Activated naive CD8-positive, alpha-beta T cell treated with anti-CD3 and anti-CD28 coated beads, Interleukin-2, amount 10 ng/mL, durations not matched to agents 7 days and 5 days (primary cell): ENCODE measurements around the gene DOCK11. TPM values are rescaled to one million over a fixed set of nuclear protein-coding genes. Genes with fewer than 3 reads are reported as not detected.
A peak's percentile ranks its signal among the peaks of the same experiment; 100 is the strongest.

Source experiments
- ATAC-seq: fragments of 150-1000 bp; cut with Tn5 transposase; one replicate; pipeline ENCODE4 v1.10.0; 2021; ENCODE audit warnings: low read depth, moderate library complexity
- POLR2A ChIA-PET: fragments of 350-600 bp; sonication (Branson Sonifier 250); formaldehyde crosslinking; loops from one replicate; lab custom pipeline; 2021; ENCODE audit warnings: antibody characterized with exemption; lab: Charles Lee
- DNase-seq: peaks from one replicate; pipeline ENCODE4 v3.0.0; 2021
- H3K27ac Mint-ChIP-seq: one replicate; pipeline ENCODE4 v1.8.0; 2022; ENCODE audit warnings: mild to moderate bottlenecking, mixed read lengths
- H3K27me3 Mint-ChIP-seq: one replicate; pipeline ENCODE4 v1.8.0; 2022; ENCODE audit warnings: mild to moderate bottlenecking, moderate library complexity, mixed read lengths
- H3K36me3 Mint-ChIP-seq: one replicate; pipeline ENCODE4 v1.8.0; 2021; ENCODE audit warnings: mild to moderate bottlenecking, mixed read lengths
- H3K4me1 Mint-ChIP-seq: one replicate; pipeline ENCODE4 v1.8.0; 2021; ENCODE audit warnings: mixed read lengths
- H3K4me3 Mint-ChIP-seq: one replicate; pipeline ENCODE4 v1.8.0; 2022; ENCODE audit warnings: mild to moderate bottlenecking, moderate library complexity, mixed read lengths
- H3K9me3 Mint-ChIP-seq: one replicate; pipeline ENCODE4 v1.8.0; 2021; ENCODE audit warnings: mixed read lengths
- total RNA-seq, 2 experiments: library from RNA; stranded (reverse); gene quantifications; one replicate each; pipeline ENCODE4 v1.2.3, GENCODE V29; 2021

The DOCK11 gene
- total RNA-seq, 2 experiments from 2014 or later: 71.9 to 80.4 TPM

DNA sequence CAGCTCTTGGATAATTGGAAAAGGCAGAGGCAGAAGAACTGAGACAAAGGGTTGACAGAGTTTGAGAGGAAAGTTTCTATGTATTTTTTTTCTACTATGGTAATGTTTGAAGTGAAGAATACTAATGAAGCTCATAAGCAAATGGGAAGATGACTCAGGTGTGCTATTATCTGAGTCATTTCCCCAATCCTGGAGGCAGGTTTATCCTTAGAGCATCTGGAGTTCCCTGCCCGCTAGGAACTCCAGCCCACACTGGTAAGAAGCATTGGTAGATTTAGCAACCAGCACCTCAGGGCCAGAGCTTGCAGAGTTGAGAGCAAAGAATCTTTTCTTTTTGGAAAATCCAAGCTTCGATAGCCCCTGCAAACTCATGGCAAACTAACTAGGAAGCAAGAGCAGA is 55.2 kb downstream of the DOCK11 start:
- no peak overlapping the region for H3K4me3 Mint-ChIP-seq
- H3K27me3 Mint-ChIP-seq: no peaks in the 10 kb centered on the region
- POLR2A ChIA-PET: no interaction called here
- no peaks in the 10 kb centered on the region for H3K9me3 Mint-ChIP-seq
- peak overlapping the region; percentile 30 for H3K27ac Mint-ChIP-seq
- ATAC-seq (no peak), DNase-seq (no peak)
- peaks cover 15% of the 10 kb centered on the region for H3K4me1 Mint-ChIP-seq
- peaks cover 15% of the 10 kb centered on the region for H3K36me3 Mint-ChIP-seq

- POLR2A ChIA-PET: no interaction called here
These were observed 55.8 kb downstream of the DOCK11 start for GRCh38 chrX:118551426-118551825.

DNA sequence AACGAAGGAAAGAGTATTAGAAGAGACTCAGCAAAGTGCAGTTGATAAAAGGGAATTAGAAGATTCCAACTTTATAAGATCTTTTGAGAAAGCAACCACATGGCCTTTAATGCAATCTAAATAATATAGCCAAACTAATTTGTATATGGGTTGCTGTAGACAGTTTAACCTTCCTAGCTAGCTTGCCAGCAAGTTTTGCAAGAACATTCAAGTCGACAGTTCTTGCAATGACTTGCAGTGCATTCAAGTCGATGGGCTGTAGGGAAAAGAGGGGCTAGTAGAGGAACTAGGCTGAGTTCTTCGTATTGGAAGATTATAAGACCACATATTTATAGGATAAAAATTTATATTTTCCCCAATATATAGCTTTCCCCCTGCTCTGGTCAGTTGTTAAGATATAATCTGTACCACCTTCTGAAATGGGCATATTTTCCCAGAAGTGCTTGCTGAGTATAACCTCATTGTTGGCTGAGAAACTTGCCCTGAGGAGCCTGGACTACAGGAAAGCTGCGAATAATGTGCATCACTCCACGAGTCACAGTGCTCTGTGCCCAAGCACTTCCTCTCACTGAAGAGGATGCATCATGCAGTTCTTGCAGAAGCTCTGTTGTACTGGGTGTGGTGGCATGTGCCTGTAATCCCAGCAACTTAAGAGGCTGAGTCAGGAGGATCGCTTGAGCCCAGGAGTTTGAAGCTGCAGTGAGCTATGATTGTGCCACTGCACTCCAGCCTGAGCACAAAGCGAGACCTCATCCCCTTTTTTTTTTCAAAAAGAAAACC is 56.7 kb downstream of the DOCK11 start:
- H3K27me3 Mint-ChIP-seq: no peaks in the 10 kb centered on the region
- DNase-seq: no peak
- peaks cover 17% of the 10 kb centered on the region for H3K4me1 Mint-ChIP-seq
- H3K4me3 Mint-ChIP-seq: no peak overlapping the region
- peaks cover 22% of the 10 kb centered on the region for H3K36me3 Mint-ChIP-seq
- no peaks in the 10 kb centered on the region for H3K9me3 Mint-ChIP-seq
- POLR2A ChIA-PET: interaction anchor here (1.3 kb wide), 1 partner anchor 55 kb away, joined by 4 read pairs; no protein-coding TSS in a partner anchor
- peak; percentile 54 for ATAC-seq
- peak overlapping the region; percentile 38 for H3K27ac Mint-ChIP-seq

More at GRCh38 chrX:118551426-118551825, 55.8 kb downstream of the DOCK11 start:
- no peak for DNase-seq
- no peaks in the 10 kb centered on the region for H3K27me3 Mint-ChIP-seq
- H3K4me3 Mint-ChIP-seq: no peak overlapping the region
- peaks cover 15% of the 10 kb centered on the region for H3K36me3 Mint-ChIP-seq
- H3K9me3 Mint-ChIP-seq: no peaks in the 10 kb centered on the region
- H3K27ac Mint-ChIP-seq: no peak overlapping the region
- ATAC-seq: no peak
- H3K4me1 Mint-ChIP-seq: peaks cover 14% of the 10 kb centered on the region

DNA sequence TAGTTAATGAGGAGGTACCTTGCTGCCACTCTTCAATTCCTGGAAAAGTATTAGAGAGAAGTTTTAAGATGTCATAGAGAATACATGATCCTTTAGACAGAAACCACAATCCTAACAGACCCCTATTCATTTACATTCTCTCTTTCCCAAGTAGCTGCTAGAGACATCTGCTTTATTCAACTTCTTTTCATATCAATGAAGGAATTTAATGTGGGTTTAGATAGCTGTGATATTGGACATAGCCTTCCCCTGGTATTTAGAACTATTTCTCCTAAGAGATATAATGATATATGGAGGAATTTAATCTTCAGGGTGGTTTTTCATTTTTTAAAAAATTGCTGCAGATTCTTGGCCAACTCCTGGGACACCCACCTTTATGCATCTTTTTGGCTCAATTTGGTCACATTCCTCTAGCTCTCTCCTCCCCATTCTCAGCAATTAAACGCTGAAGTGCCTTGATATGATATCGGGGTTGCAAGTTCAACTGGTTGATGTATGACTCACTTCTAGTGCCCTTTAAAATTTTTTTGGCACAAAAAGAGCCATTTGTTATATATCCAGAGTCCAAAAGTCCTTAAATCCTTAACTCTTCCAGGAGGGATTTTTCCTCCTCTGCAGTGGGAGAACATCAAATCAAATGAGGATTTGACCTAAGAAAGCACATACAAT is 57.6 kb downstream of the DOCK11 start:
- no peak overlapping the region for H3K27ac Mint-ChIP-seq
- no peak for ATAC-seq
- no peaks in the 10 kb centered on the region for H3K27me3 Mint-ChIP-seq
- H3K9me3 Mint-ChIP-seq: no peaks in the 10 kb centered on the region
- POLR2A ChIA-PET: interaction anchor here (1.3 kb wide), 1 partner anchor 56 kb away, joined by 4 read pairs; no protein-coding TSS in a partner anchor
- DNase-seq: no peak
- peaks cover 17% of the 10 kb centered on the region for H3K4me1 Mint-ChIP-seq
- no peak overlapping the region for H3K4me3 Mint-ChIP-seq
- H3K36me3 Mint-ChIP-seq: peaks cover 22% of the 10 kb centered on the region

- H3K27ac Mint-ChIP-seq: peak overlapping the region; percentile 72
- POLR2A ChIA-PET: interaction anchor here (0.9 kb wide), 1 partner anchor 58 kb away, joined by 3 read pairs; no protein-coding TSS in a partner anchor
- ATAC-seq (no peak), DNase-seq (no peak)
- no peak overlapping the region for H3K4me3 Mint-ChIP-seq
- H3K36me3 Mint-ChIP-seq: peaks cover 21% of the 10 kb centered on the region
- no peaks in the 10 kb centered on the region for H3K9me3 Mint-ChIP-seq
- H3K4me1 Mint-ChIP-seq: peaks cover 17% of the 10 kb centered on the region
- no peaks in the 10 kb centered on the region for H3K27me3 Mint-ChIP-seq
These were observed 58.9 kb downstream of the DOCK11 start for GRCh38 chrX:118554511-118554910.

DNA sequence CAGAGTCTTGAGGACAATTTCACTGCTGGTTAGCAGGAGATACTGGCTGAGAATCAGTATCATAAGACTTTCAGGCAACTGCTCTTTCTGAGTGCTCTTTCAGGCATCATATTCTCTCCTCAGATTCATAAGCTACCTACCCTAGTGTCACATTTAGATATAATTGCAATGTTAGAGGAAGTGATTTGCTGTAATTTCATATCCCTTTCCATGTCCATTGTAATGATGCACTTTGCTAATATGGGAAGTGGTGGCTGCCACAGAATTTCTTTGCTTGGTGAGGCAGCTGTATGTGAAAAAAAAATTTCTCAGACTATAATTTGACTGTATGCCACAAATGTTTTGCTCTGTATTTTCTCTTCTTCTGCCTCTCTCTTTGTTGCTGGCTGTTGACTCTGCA is 63.3 kb downstream of the DOCK11 start:
- H3K27ac Mint-ChIP-seq: no peak overlapping the region
- ATAC-seq: no peak
- POLR2A ChIA-PET: interaction anchor here (1.0 kb wide), 1 partner anchor 64 kb away, joined by 3 read pairs; the partner anchor contains the start of gene DOCK11
- peaks cover 27% of the 10 kb centered on the region for H3K36me3 Mint-ChIP-seq
- DNase-seq: no peak
- no peaks in the 10 kb centered on the region for H3K27me3 Mint-ChIP-seq
- peaks cover 20% of the 10 kb centered on the region for H3K4me1 Mint-ChIP-seq
- no peak overlapping the region for H3K4me3 Mint-ChIP-seq
- H3K9me3 Mint-ChIP-seq: no peaks in the 10 kb centered on the region

- ATAC-seq: no peak
- H3K4me1 Mint-ChIP-seq: peaks cover 16% of the 10 kb centered on the region
- no peak overlapping the region for H3K4me3 Mint-ChIP-seq
- H3K27ac Mint-ChIP-seq: no peak overlapping the region
- DNase-seq: no peak
- no peaks in the 10 kb centered on the region for H3K27me3 Mint-ChIP-seq
- POLR2A ChIA-PET: no interaction called here
- H3K36me3 Mint-ChIP-seq: peaks cover 24% of the 10 kb centered on the region
- no peaks in the 10 kb centered on the region for H3K9me3 Mint-ChIP-seq
These were observed 64.9 kb downstream of the DOCK11 start for GRCh38 chrX:118560489-118560888.

DNA sequence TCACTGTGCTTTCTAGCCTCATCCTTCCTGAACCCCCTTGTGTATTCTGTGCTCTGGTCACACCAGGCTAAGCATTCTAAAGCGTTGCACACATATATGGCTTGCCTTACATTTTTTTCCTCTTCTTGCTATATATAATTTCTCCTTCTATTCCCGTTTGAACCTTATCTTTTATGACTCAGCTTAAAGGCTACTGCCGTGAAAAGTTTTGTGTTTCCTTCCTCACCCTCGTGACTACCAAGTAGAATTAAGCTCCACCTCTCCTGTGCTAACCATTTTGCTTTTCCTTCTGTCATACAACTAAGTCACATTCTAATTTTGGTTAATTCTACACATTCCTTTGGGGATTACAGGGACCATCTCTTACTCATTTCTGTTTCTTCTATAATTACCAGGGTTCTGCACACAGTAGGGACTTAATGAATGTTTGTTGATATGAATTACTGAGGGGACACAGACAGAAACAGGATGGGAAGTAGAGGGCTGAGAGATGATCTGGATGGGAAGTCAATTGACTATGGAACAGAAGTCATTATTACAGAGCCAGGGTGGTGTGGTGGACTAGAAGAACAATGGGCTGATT is 67.1 kb downstream of the DOCK11 start:
- POLR2A ChIA-PET: no interaction called here
- Mint-ChIP-seq H3K4me1 (peaks cover 13% of the 10 kb centered on the region), H3K27ac (no peak overlapping the region), H3K36me3 (peaks cover 19% of the 10 kb centered on the region), H3K4me3 (no peak overlapping the region), H3K9me3 (no peaks in the 10 kb centered on the region), H3K27me3 (no peaks in the 10 kb centered on the region)
- ATAC-seq (no peak), DNase-seq (no peak)

DNA sequence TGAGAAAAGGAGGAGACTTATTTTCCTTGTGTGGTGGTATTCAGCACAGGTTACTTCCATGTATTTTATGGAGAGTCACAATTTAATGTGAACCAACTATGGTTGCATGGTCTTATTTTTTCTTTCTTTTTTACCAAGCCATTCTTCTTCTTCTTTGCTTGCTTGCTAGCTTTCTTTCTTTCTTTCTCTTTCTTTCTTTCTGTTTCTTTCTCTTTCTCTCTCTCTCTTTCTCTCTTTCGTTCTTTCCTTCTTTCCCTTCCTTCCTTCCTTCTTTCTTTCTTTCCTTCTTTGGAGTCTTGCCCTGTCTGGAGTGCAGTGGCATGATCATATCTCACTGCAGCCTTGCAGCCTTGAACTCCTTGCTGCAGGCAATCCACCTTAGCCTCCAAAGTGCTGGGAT is 68.9 kb downstream of the DOCK11 start:
- H3K4me3 Mint-ChIP-seq: no peak overlapping the region
- H3K36me3 Mint-ChIP-seq: peaks cover 23% of the 10 kb centered on the region
- ATAC-seq (no peak), DNase-seq (no peak)
- POLR2A ChIA-PET: no interaction called here
- H3K4me1 Mint-ChIP-seq: peaks cover 13% of the 10 kb centered on the region
- no peak overlapping the region for H3K27ac Mint-ChIP-seq
- no peaks in the 10 kb centered on the region for H3K9me3 Mint-ChIP-seq
- H3K27me3 Mint-ChIP-seq: no peaks in the 10 kb centered on the region

DNA sequence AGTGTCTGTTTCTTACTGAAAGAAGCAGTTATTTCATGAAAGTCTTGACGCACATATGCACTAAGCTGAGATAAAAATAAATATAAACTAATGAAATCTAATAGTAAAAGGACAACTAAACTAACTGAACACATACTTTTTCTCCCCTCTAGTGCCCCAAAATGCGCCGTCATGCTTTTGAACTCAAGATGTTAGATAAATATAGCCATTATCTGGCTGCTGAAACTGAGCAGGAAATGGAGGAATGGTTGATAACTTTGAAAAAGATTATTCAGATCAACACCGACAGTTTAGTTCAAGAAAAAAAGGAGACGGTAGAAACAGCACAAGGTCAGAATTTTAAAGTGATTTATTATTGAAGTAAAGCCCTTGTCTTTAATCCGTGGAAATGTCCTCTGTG is 70.2 kb downstream of the DOCK11 start:
- Mint-ChIP-seq H3K27ac (no peak overlapping the region), H3K4me1 (peaks cover 9% of the 10 kb centered on the region), H3K9me3 (no peaks in the 10 kb centered on the region), H3K27me3 (no peaks in the 10 kb centered on the region), H3K4me3 (no peak overlapping the region), H3K36me3 (peaks cover 27% of the 10 kb centered on the region)
- POLR2A ChIA-PET: no interaction called here
- DNase-seq (no peak), ATAC-seq (no peak)

DNA sequence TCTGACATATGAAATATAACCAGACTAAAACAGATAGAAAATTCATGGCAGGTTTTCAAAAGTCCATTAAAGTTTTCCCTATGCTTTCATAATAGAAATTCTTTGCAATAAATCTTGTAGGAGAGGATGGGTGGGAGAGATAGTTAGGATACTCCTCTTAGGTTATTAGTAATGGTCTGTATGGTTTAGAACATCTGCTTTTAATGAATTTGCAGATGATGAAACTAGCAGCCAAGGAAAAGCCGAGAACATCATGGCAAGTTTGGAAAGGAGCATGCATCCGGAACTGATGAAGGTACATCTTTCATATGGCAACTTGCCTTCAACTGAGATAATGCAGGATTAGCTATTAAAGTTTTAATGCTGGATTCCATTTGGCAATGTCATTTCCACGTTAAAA is 70.7 kb downstream of the DOCK11 start:
- peaks cover 31% of the 10 kb centered on the region for H3K36me3 Mint-ChIP-seq
- POLR2A ChIA-PET: no interaction called here
- no peak overlapping the region for H3K27ac Mint-ChIP-seq

GRCh38 chrX:118569676-118570075 is 74.1 kb downstream of the DOCK11 start:
- Mint-ChIP-seq H3K27me3 (no peaks in the 10 kb centered on the region), H3K27ac (no peak overlapping the region), H3K4me1 (no peaks in the 10 kb centered on the region), H3K36me3 (peaks cover 20% of the 10 kb centered on the region), H3K4me3 (no peak overlapping the region), H3K9me3 (no peaks in the 10 kb centered on the region)
- DNase-seq (no peak), ATAC-seq (no peak)
- POLR2A ChIA-PET: no interaction called here

More for the DNA sequence above, 70.7 kb downstream of the DOCK11 start:
- ATAC-seq (no peak), DNase-seq (no peak)
- Mint-ChIP-seq H3K9me3 (no peaks in the 10 kb centered on the region), H3K27me3 (no peaks in the 10 kb centered on the region), H3K4me1 (peaks cover 9% of the 10 kb centered on the region), H3K4me3 (no peak overlapping the region)

DNA sequence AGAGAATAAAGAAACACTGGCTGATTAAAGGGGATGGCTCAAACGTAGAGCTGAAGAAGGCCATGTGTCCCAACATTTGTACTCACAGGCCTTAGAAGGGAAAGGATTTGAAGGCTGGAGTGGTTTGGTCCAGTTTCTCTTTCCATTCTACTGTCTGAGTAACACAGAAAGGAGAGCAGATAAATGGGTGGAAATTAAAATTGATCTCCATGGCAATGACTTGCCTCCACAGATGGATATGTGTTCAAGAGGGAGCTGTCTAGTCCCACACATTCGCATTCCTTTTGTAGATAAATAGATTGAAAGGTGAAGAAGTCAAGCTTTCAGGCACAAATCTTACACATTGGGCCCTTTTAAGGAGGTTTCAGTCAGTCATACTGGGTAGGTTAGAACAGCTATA is 74.6 kb downstream of the DOCK11 start:
- POLR2A ChIA-PET: no interaction called here
- Mint-ChIP-seq H3K4me1 (no peaks in the 10 kb centered on the region), H3K9me3 (no peaks in the 10 kb centered on the region), H3K36me3 (peaks cover 20% of the 10 kb centered on the region), H3K27ac (no peak overlapping the region), H3K27me3 (no peaks in the 10 kb centered on the region), H3K4me3 (no peak overlapping the region)
- no peak for ATAC-seq
- no peak for DNase-seq
